ENCODE measurements around the gene CTIF.

The CTIF gene

GRCh38 chr18:48795696-48796095, 256.9 kb downstream of the CTIF start:
- DNase-seq = no peak

- no peak for DNase-seq
Measured at GRCh38 chr18:48796491-48797205, 257.8 kb downstream of the CTIF start.

GRCh38 chr18:48797841-48798255, 259.0 kb downstream of the CTIF start:
- DNase-seq = no peak

- DNase-seq = peak; percentile 1
Measured at GRCh38 chr18:48798334-48799245, 259.8 kb downstream of the CTIF start.

- DNase-seq = peak; percentile 2
Measured at GRCh38 chr18:48799724-48800315, 261.0 kb downstream of the CTIF start.

GRCh38 chr18:48800466-48800865, 261.6 kb downstream of the CTIF start:
- DNase-seq = no peak

GRCh38 chr18:48800876-48801727, 262.3 kb downstream of the CTIF start:
- DNase-seq = peak; percentile 10

- peak; percentile 1 for DNase-seq
Measured at GRCh38 chr18:48801728-48802542, 263.1 kb downstream of the CTIF start.

GRCh38 chr18:48802543-48803290, 263.9 kb downstream of the CTIF start:
- peak; percentile 8 for DNase-seq

GRCh38 chr18:48803518-48803917, 264.7 kb downstream of the CTIF start:
- no peak for DNase-seq

GRCh38 chr18:48803951-48804855, 265.4 kb downstream of the CTIF start:
- DNase-seq = peak; percentile 1

- DNase-seq = peak; percentile 5
Measured at GRCh38 chr18:48804856-48805610, 266.2 kb downstream of the CTIF start.

- DNase-seq = peak; percentile 2
Measured at GRCh38 chr18:48805826-48806535, 267.1 kb downstream of the CTIF start.

GRCh38 chr18:48806551-48807261, 267.9 kb downstream of the CTIF start:
- DNase-seq = peak; percentile 4

GRCh38 chr18:48808476-48808875, 269.6 kb downstream of the CTIF start:
- no peak for DNase-seq

- DNase-seq = no peak
Measured at GRCh38 chr18:48809365-48809764, 270.5 kb downstream of the CTIF start.

- no peak for DNase-seq
Measured at GRCh38 chr18:48810805-48811204, 272.0 kb downstream of the CTIF start.

- DNase-seq = no peak
Measured at GRCh38 chr18:48811401-48811800, 272.6 kb downstream of the CTIF start.

Data from activated naive CD4-positive, alpha-beta T cell treated with anti-CD3 and anti-CD28 coated beads, Interleukin-2, amount 50 U/mL, for 16 hours (primary cell).